Measurements from ENCODE around the gene CD300LD.

- no peak for TF ChIP-seq GTF2F1 (IDR thresholded peaks at IDR 0.05; ENCODE audit: borderline replicate concordance, low read depth, low read length)
- TF ChIP-seq HDAC2 (IDR thresholded peaks at IDR 0.05; ENCODE audit: borderline replicate concordance in 1 of 2, low read depth in 2 of 2, low read length in 2 of 2): no peak
- TF ChIP-seq, protein P1, sequence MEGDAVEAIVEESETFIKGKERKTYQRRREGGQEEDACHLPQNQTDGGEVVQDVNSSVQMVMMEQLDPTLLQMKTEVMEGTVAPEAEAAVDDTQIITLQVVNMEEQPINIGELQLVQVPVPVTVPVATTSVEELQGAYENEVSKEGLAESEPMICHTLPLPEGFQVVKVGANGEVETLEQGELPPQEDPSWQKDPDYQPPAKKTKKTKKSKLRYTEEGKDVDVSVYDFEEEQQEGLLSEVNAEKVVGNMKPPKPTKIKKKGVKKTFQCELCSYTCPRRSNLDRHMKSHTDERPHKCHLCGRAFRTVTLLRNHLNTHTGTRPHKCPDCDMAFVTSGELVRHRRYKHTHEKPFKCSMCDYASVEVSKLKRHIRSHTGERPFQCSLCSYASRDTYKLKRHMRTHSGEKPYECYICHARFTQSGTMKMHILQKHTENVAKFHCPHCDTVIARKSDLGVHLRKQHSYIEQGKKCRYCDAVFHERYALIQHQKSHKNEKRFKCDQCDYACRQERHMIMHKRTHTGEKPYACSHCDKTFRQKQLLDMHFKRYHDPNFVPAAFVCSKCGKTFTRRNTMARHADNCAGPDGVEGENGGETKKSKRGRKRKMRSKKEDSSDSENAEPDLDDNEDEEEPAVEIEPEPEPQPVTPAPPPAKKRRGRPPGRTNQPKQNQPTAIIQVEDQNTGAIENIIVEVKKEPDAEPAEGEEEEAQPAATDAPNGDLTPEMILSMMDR (IDR thresholded peaks at IDR 0.05; ENCODE audit: control extremely low read depth in 1 of 3, insufficient read depth in 1 of 3, low read depth in 1 of 3, low read length in 3 of 3): no peak
- no peak for TF ChIP-seq POLR2A (IDR thresholded peaks at IDR 0.05; ENCODE audit: control extremely low read depth in 1 of 2, low read depth in 2 of 2, low read length in 2 of 2)
- no peak for TF ChIP-seq EZH2 (IDR thresholded peaks at IDR 0.05; ENCODE audit: low read depth, low read length, severe bottlenecking)
- TF ChIP-seq POLR2AphosphoS5 (IDR thresholded peaks at IDR 0.05; ENCODE audit: low read depth, low read length): no peak
- no peak for TF ChIP-seq TAF1 (IDR thresholded peaks at IDR 0.05; ENCODE audit: low read depth, low read length)
- TF ChIP-seq MAX (IDR thresholded peaks at IDR 0.05): no peak
- no peak for TF ChIP-seq TCF12 (IDR thresholded peaks at IDR 0.05; ENCODE audit: low read depth, low read length)
These were observed 26.4 kb upstream of the CD300LD start for GRCh38 chr17:74618451-74618850.

Measured in H1 (cell line).